Neural crest cell (in vitro differentiated cells): ENCODE data around the gene SDC4. TPM values are rescaled to one million over a fixed set of nuclear protein-coding genes. Genes with fewer than 3 reads are reported as not detected.

Experiments
- DNase-seq: peaks from one replicate; pipeline ENCODE4 v3.0.0; 2021; ENCODE audit warnings: low read depth, mixed read lengths, low spot score
- H3K27ac Mint-ChIP-seq: one replicate; pipeline ENCODE4 v1.8.0; 2021; ENCODE audit warnings: mild to moderate bottlenecking, mixed read lengths; ENCODE audit not compliant: unreplicated experiment
- H3K27me3 Mint-ChIP-seq: 2 replicates; pipeline ENCODE4 v1.8.0; 2021; ENCODE audit warnings: low read depth, mild to moderate bottlenecking, mixed read lengths
- H3K36me3 Mint-ChIP-seq: 2 replicates; pipeline ENCODE4 v1.8.0; 2021; ENCODE audit warnings: low read depth, mild to moderate bottlenecking, mixed read lengths
- H3K4me1 Mint-ChIP-seq: 2 replicates; pipeline ENCODE4 v1.8.0; 2021; ENCODE audit warnings: mixed read lengths
- H3K4me3 Mint-ChIP-seq: one replicate; pipeline ENCODE4 v1.8.0; 2021; ENCODE audit warnings: mild to moderate bottlenecking, mixed read lengths
- H3K9me3 Mint-ChIP-seq: 2 replicates; pipeline ENCODE4 v1.8.0; 2021; ENCODE audit warnings: mixed read lengths
- CTCF ChIP-seq: fragments of 200-600 bp; sonication (generic); conservative IDR thresholded peaks from 2 replicates; pipeline ENCODE4 v1.5.0; 2021; ENCODE audit warnings: antibody characterized with exemption, mild to moderate bottlenecking
- total RNA-seq: library from RNA; stranded (reverse); gene quantifications from 2 replicates; pipeline ENCODE4 v1.2.1, GENCODE V29; 2021

The SDC4 gene
- total RNA-seq, 1 donor from 2014 or later = 11.5 TPM

- no peak for DNase-seq
- H3K9me3 Mint-ChIP-seq = no peaks in the 10 kb centered on the region
- peaks cover 19% of the 10 kb centered on the region for H3K4me1 Mint-ChIP-seq
- no peaks in the 10 kb centered on the region for H3K36me3 Mint-ChIP-seq
- no peak overlapping the region for H3K4me3 Mint-ChIP-seq
- TF ChIP-seq CTCF = no peak
- peaks cover 89% of the 10 kb centered on the region for H3K27me3 Mint-ChIP-seq
- no peak overlapping the region for H3K27ac Mint-ChIP-seq
Observed at GRCh38 chr20:45288860-45289259, 59.4 kb downstream of the SDC4 start.

DNA sequence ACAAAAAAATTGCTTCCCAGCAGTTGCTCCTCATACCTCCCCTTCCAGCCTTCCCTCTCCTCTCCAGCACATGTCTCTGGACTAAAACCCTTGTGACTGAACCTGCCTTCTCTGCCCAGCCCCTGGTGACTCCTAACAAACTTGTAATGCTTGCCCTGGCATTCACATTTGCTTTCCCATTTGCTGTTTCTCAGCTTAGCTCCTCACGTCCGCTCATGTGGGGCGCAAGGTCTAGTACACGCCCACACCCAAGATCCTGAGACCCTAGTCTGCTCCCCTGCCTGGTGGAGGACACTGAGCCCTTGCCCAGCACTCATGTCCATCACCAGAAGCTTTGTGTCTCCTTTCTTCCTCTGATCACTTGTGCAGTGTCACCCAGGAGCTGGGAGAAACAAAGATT lies 59.8 kb downstream of the SDC4 start:
- Mint-ChIP-seq H3K27me3 (peaks cover 90% of the 10 kb centered on the region), H3K36me3 (no peaks in the 10 kb centered on the region), H3K27ac (no peak overlapping the region), H3K4me1 (peaks cover 17% of the 10 kb centered on the region), H3K9me3 (no peaks in the 10 kb centered on the region), H3K4me3 (no peak overlapping the region)
- no peak for TF ChIP-seq CTCF
- no peak for DNase-seq

DNA sequence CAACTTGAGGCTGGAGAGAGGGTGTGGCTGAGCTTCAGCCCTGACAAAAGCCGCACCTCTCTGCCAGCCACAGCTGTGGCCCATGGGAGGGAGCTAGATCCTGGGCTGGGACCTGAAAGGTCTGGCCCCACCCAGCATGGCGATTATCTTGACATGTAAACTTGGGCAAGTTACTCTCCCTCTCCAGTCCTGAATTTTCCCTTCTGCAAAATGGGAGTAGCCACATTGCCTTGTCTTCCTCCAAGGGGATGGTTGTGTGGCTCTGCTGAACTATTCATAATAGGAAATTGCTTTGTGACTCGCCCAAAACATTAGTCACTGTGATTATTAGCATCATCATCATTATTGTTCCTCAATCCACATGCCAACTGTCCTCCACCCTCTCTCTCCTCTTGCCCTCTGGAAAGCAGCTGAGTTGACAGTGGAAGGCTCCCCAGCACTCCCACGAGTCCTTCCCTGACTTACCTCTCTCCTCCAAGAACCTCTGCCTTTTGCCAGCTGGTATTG lies 64.6 kb downstream of the SDC4 start:
- H3K36me3 Mint-ChIP-seq = no peaks in the 10 kb centered on the region
- TF ChIP-seq CTCF = no peak
- no peaks in the 10 kb centered on the region for H3K9me3 Mint-ChIP-seq
- H3K27ac Mint-ChIP-seq = no peak overlapping the region
- no peak for DNase-seq
- H3K27me3 Mint-ChIP-seq = peaks cover 73% of the 10 kb centered on the region
- H3K4me3 Mint-ChIP-seq = no peak overlapping the region
- no peaks in the 10 kb centered on the region for H3K4me1 Mint-ChIP-seq

- no peak for TF ChIP-seq CTCF
- Mint-ChIP-seq H3K9me3 (no peaks in the 10 kb centered on the region), H3K4me1 (no peaks in the 10 kb centered on the region), H3K27me3 (peaks cover 72% of the 10 kb centered on the region), H3K36me3 (no peaks in the 10 kb centered on the region), H3K4me3 (no peak overlapping the region), H3K27ac (no peak overlapping the region)
- DNase-seq = no peak
Observed at GRCh38 chr20:45282700-45283550, 65.3 kb downstream of the SDC4 start.

DNA sequence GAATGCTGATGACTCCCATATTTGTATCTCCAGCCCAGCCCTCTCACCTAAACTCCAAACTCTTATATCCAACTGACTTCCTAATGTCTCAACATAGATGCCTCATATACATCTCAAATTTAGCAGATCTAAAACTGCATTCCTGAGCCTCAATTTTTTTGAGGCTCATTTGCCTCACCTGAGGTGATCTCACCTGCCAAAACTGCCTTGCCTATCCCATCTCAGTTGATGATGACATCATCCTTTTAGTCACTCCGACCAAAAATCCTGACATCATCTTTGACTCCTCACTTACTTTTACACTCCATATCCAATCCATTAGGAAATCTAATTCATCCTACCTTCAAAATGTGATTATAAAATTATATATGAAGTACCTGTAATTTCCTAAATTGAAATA lies 68.2 kb downstream of the SDC4 start:
- no peak for TF ChIP-seq CTCF
- DNase-seq = no peak
- H3K4me1 Mint-ChIP-seq = no peaks in the 10 kb centered on the region
- H3K27ac Mint-ChIP-seq = no peak overlapping the region
- peaks cover 54% of the 10 kb centered on the region for H3K27me3 Mint-ChIP-seq
- H3K9me3 Mint-ChIP-seq = no peaks in the 10 kb centered on the region
- no peak overlapping the region for H3K4me3 Mint-ChIP-seq
- H3K36me3 Mint-ChIP-seq = no peaks in the 10 kb centered on the region
